HepG2 (cell line): Measurements from ENCODE around the gene AASDHPPT. TPM values are rescaled to one million over a fixed set of nuclear protein-coding genes. Genes with fewer than 3 reads are reported as not detected.

Source experiments
- CHD2 ChIP-seq: IDR thresholded peaks from 2 replicates; pipeline ENCODE4 v1.6.1; 2011; ENCODE audit warnings: low read depth, low read length, improper control_type of control experiment
- DMAP1 ChIP-seq: IDR thresholded peaks from 2 replicates; pipeline ENCODE4 v1.6.1; 2016
- DRAP1 ChIP-seq: IDR thresholded peaks from 2 replicates; pipeline ENCODE4 v1.6.1; 2016; ENCODE audit warnings: missing genetic modification reagents, missing compliant biosample characterization
- PTBP1 ChIP-seq: fragments of 200-400 bp; formaldehyde crosslinking; IDR thresholded peaks from 2 replicates; pipeline ENCODE4 v1.6.1; 2018; ENCODE audit warnings: low read length, low read depth; ENCODE audit not compliant: poor library complexity, severe bottlenecking
- SRY ChIP-seq: sonication (generic); formaldehyde crosslinking; IDR thresholded peaks from 2 replicates; pipeline ENCODE4 v1.8.0; 2022; ENCODE audit warnings: mild to moderate bottlenecking, missing genetic modification reagents
- ZBTB33 ChIP-seq: sonication (generic); formaldehyde crosslinking; IDR thresholded peaks from 2 replicates; pipeline ENCODE4 v1.4.0; 2020; ENCODE audit warnings: missing genetic modification reagents
- ZMAT5 ChIP-seq: sonication (generic); formaldehyde crosslinking; IDR thresholded peaks from 2 replicates; pipeline ENCODE4 v1.5.0; 2020; ENCODE audit warnings: mild to moderate bottlenecking, low read depth, missing genetic modification reagents, borderline replicate concordance
- ZNF33B ChIP-seq: sonication (generic); formaldehyde crosslinking; IDR thresholded peaks from 2 replicates; pipeline ENCODE4 v1.5.1; 2020; ENCODE audit warnings: mild to moderate bottlenecking, missing genetic modification reagents
- ZNF354B ChIP-seq: sonication (generic); formaldehyde crosslinking; IDR thresholded peaks from 2 replicates; pipeline ENCODE4 v1.8.0; 2022; ENCODE audit warnings: mild to moderate bottlenecking, missing genetic modification reagents
- ZNF747 ChIP-seq: sonication (generic); formaldehyde crosslinking; IDR thresholded peaks from 2 replicates; pipeline ENCODE4 v1.8.1; 2023; ENCODE audit warnings: missing genetic modification reagents, mild to moderate bottlenecking, borderline replicate concordance
- ZNF781 ChIP-seq: sonication (generic); formaldehyde crosslinking; IDR thresholded peaks from 2 replicates; pipeline ENCODE4 v1.5.1; 2020; ENCODE audit warnings: borderline replicate concordance, mild to moderate bottlenecking, missing genetic modification reagents; ENCODE audit errors: not compliant biosample characterization
- polyA plus RNA-seq, 8 experiments: library from polyadenylated mRNA; depleted of rRNA in 3 of 8; stranded (reverse) in 7 of 8; unstranded in 1 of 8; fragments of >200 nt; fragmentation: Illumina TruSeq in 4 of 8; extraction: Trizol in 4 of 8; gene quantifications; 2 replicates each; pipeline versions ENCODE4 v1.2.1 to v1.2.3, GENCODE V29; 2011 to 2016; ENCODE audit warnings: low read depth in 4 of 8, missing spikeins in 1 of 8, mixed read lengths in 1 of 8; ENCODE audit not compliant: insufficient read depth in 1 of 8
- total RNA-seq, 5 experiments: library from RNA; depleted of rRNA; stranded (reverse); fragments of >200 nt; fragmentation: Illumina TruSeq; extraction: Trizol; gene quantifications; 2 replicates each; pipeline ENCODE4 v1.2.3, GENCODE V29; 2016; ENCODE audit warnings: low read depth in 1 of 5
- TF ChIP-seq, protein P1 (sequence below): sonication (generic); formaldehyde crosslinking; IDR thresholded peaks from 2 replicates; pipeline ENCODE4 v1.4.0; 2020; ENCODE audit warnings: missing genetic modification reagents, mild to moderate bottlenecking, borderline replicate concordance
- TF ChIP-seq, protein P2 (sequence below): sonication (generic); formaldehyde crosslinking; IDR thresholded peaks from 2 replicates; pipeline ENCODE4 v1.4.0; 2020; ENCODE audit warnings: mild to moderate bottlenecking, low read depth, missing genetic modification reagents
- TF ChIP-seq, protein P3 (sequence below): sonication (generic); formaldehyde crosslinking; IDR thresholded peaks from 2 replicates; pipeline ENCODE4 v1.9.0; 2022; ENCODE audit warnings: missing genetic modification reagents, mild to moderate bottlenecking, borderline replicate concordance
- TF ChIP-seq, protein P4 (sequence below): sonication (generic); formaldehyde crosslinking; IDR thresholded peaks from 2 replicates; pipeline ENCODE4 v1.4.0; 2020; ENCODE audit warnings: missing genetic modification reagents

Gene AASDHPPT
- total and polyA plus RNA-seq, 2 of the 13 experiments (the other 11 are each of a cell fraction or from before 2014, with no cell fraction given) = 20.2 to 43.7 TPM

DNA sequence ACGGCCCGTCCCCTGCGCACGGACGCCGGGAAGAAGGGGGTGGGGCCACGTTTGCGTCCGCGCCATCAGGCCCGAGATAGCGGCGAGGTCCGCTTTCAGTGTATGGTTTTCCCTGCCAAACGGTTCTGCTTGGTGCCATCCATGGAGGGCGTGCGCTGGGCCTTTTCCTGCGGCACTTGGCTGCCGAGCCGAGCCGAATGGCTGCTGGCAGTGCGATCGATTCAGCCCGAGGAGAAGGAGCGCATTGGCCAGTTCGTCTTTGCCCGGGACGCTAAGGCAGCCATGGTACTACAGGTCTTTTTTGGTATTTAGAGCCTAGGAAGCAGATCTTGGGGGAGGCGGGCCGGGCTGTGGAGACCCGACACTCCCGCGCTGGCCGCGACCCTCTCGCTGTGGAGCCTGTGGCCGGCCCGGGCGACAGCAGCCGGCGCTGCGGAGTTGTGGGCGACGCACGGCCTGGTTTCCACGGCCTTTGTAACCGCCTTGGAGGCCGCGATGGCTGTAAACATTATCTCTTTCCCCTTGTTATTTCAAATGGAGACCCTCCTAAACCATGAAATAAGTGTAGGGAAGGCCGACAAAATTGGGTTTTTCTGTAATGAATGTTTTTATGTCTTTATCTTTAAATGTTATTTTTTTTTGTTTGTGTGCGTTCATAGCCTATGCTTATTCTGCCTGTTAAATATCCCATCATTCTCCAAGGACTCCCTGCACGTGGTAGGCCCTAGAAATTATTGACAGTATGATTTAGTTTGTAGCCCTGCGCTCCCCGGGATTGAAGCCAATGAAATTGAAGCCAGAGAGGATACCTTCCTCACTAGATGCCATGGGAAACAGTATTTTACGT lies at the start of gene AASDHPPT (continued):
- TF ChIP-seq ZMAT5 (CRISPR knock-in tag) = no peak
- TF ChIP-seq ZNF781 (CRISPR knock-in tag) = peak; percentile 87
- TF ChIP-seq, protein P1, sequence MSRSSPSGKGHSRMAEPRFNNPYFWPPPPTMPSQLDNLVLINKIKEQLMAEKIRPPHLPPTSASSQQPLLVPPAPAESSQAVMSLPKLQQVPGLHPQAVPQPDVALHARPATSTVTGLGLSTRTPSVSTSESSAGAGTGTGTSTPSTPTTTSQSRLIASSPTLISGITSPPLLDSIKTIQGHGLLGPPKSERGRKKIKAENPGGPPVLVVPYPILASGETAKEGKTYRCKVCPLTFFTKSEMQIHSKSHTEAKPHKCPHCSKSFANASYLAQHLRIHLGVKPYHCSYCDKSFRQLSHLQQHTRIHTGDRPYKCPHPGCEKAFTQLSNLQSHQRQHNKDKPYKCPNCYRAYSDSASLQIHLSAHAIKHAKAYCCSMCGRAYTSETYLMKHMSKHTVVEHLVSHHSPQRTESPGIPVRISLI (CRISPR knock-in tag) = peak; percentile 34; the same call in 1 of the 2 replicates
- TF ChIP-seq PTBP1 = peak; percentile 53
- TF ChIP-seq ZNF747 = no peak
- peak; percentile 19; the same call in 1 of the 2 replicates for TF ChIP-seq CHD2
- TF ChIP-seq SRY = peak; percentile 80; the same call in 1 of the 2 replicates
- TF ChIP-seq, protein P2, sequence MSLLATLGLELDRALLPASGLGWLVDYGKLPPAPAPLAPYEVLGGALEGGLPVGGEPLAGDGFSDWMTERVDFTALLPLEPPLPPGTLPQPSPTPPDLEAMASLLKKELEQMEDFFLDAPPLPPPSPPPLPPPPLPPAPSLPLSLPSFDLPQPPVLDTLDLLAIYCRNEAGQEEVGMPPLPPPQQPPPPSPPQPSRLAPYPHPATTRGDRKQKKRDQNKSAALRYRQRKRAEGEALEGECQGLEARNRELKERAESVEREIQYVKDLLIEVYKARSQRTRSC = 0 out of 2 replicates have a peak, but pooled peaks have one; percentile 36
- peak; percentile 91 for TF ChIP-seq DMAP1
- TF ChIP-seq DRAP1 (CRISPR knock-in tag) = 0 out of 2 replicates have a peak, but pooled peaks have one; percentile 6
- TF ChIP-seq, protein P3, sequence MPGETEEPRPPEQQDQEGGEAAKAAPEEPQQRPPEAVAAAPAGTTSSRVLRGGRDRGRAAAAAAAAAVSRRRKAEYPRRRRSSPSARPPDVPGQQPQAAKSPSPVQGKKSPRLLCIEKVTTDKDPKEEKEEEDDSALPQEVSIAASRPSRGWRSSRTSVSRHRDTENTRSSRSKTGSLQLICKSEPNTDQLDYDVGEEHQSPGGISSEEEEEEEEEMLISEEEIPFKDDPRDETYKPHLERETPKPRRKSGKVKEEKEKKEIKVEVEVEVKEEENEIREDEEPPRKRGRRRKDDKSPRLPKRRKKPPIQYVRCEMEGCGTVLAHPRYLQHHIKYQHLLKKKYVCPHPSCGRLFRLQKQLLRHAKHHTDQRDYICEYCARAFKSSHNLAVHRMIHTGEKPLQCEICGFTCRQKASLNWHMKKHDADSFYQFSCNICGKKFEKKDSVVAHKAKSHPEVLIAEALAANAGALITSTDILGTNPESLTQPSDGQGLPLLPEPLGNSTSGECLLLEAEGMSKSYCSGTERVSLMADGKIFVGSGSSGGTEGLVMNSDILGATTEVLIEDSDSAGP (CRISPR knock-in tag) = peak; percentile 70; the same call in 1 of the 2 replicates
- TF ChIP-seq, protein P4, sequence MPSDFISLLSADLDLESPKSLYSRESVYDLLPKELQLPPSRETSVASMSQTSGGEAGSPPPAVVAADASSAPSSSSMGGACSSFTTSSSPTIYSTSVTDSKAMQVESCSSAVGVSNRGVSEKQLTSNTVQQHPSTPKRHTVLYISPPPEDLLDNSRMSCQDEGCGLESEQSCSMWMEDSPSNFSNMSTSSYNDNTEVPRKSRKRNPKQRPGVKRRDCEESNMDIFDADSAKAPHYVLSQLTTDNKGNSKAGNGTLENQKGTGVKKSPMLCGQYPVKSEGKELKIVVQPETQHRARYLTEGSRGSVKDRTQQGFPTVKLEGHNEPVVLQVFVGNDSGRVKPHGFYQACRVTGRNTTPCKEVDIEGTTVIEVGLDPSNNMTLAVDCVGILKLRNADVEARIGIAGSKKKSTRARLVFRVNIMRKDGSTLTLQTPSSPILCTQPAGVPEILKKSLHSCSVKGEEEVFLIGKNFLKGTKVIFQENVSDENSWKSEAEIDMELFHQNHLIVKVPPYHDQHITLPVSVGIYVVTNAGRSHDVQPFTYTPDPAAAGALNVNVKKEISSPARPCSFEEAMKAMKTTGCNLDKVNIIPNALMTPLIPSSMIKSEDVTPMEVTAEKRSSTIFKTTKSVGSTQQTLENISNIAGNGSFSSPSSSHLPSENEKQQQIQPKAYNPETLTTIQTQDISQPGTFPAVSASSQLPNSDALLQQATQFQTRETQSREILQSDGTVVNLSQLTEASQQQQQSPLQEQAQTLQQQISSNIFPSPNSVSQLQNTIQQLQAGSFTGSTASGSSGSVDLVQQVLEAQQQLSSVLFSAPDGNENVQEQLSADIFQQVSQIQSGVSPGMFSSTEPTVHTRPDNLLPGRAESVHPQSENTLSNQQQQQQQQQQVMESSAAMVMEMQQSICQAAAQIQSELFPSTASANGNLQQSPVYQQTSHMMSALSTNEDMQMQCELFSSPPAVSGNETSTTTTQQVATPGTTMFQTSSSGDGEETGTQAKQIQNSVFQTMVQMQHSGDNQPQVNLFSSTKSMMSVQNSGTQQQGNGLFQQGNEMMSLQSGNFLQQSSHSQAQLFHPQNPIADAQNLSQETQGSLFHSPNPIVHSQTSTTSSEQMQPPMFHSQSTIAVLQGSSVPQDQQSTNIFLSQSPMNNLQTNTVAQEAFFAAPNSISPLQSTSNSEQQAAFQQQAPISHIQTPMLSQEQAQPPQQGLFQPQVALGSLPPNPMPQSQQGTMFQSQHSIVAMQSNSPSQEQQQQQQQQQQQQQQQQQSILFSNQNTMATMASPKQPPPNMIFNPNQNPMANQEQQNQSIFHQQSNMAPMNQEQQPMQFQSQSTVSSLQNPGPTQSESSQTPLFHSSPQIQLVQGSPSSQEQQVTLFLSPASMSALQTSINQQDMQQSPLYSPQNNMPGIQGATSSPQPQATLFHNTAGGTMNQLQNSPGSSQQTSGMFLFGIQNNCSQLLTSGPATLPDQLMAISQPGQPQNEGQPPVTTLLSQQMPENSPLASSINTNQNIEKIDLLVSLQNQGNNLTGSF (CRISPR knock-in tag) = peak; percentile 88; the same call in 1 of the 2 replicates
- 0 out of 2 replicates have a peak, but pooled peaks have one; percentile 53 for TF ChIP-seq ZNF33B (CRISPR knock-in tag)
- 0 out of 2 replicates have a peak, but pooled peaks have one; percentile 9 for TF ChIP-seq ZBTB33 (CRISPR knock-in tag)
- no peak for TF ChIP-seq ZNF354B
